HG03469 (cell line): ENCODE measurements around the gene C17orf113.
"Not testable (repeated sequence)": the region's sequence is repeated elsewhere in the genome, so short reads cannot be mapped to it uniquely, and the experiment has no call there.

ENCODE experiments used
- ATAC-seq: cut with Tn5 transposase; IDR thresholded peaks from one replicate; pipeline ENCODE4 v1.9.1; 2021; ENCODE audit warnings: mild to moderate bottlenecking, moderate library complexity, moderate number of reproducible peaks; ENCODE audit not compliant: unreplicated experiment

Gene C17orf113

GRCh38 chr17:42017866-42018200 is 32.6 kb downstream of the C17orf113 start:
- no peak for ATAC-seq

GRCh38 chr17:42016941-42017865 is 33.2 kb downstream of the C17orf113 start, which contains the start of gene DNAJC7:
Gene DNAJC7, minus strand, starts transcription at chr17:42017439. Its CDS starts 23 bp downstream, at chr17:42017416.
- peak; percentile 68 for ATAC-seq

GRCh38 chr17:42016411-42016831 is 34.0 kb downstream of the C17orf113 start:
- ATAC-seq: no peak

GRCh38 chr17:42013740-42014139 is 36.7 kb downstream of the C17orf113 start:
- not testable (repeated sequence) for ATAC-seq

- ATAC-seq: not testable (repeated sequence)
Measured at GRCh38 chr17:42012363-42012762, 38.0 kb downstream of the C17orf113 start.

- ATAC-seq: no peak
Measured at GRCh38 chr17:42010898-42011516, 39.4 kb downstream of the C17orf113 start.

GRCh38 chr17:42010266-42010680 is 40.1 kb downstream of the C17orf113 start:
- ATAC-seq: not testable (repeated sequence)

GRCh38 chr17:42009170-42009569 is 41.2 kb downstream of the C17orf113 start:
- ATAC-seq: no peak

GRCh38 chr17:42005166-42005565 is 45.2 kb downstream of the C17orf113 start:
- ATAC-seq: no peak

- no peak for ATAC-seq
Measured at GRCh38 chr17:42002792-42003301, 47.6 kb downstream of the C17orf113 start.

- no peak for ATAC-seq
Measured at GRCh38 chr17:42002175-42002791, 48.1 kb downstream of the C17orf113 start.

- ATAC-seq: no peak
Measured at GRCh38 chr17:42001729-42002128, 48.7 kb downstream of the C17orf113 start.

GRCh38 chr17:42000413-42001133 is 49.8 kb downstream of the C17orf113 start:
- ATAC-seq: no peak

GRCh38 chr17:41998497-41998896 is 51.9 kb downstream of the C17orf113 start:
- ATAC-seq: no peak

GRCh38 chr17:41996855-41997164 is 53.6 kb downstream of the C17orf113 start:
- no peak for ATAC-seq

- no peak for ATAC-seq
Measured at GRCh38 chr17:41992576-41992975, 57.8 kb downstream of the C17orf113 start.

GRCh38 chr17:41989702-41990419 is 60.5 kb downstream of the C17orf113 start:
- no peak for ATAC-seq

GRCh38 chr17:41988418-41988817 is 62.0 kb downstream of the C17orf113 start:
- no peak for ATAC-seq
